CD8-positive, alpha-beta memory T cell (primary cell): ENCODE measurements around the gene GIGYF1. TPM values are rescaled to one million over a fixed set of nuclear protein-coding genes. Genes with fewer than 3 reads are reported as not detected.

Source experiments
- CTCF ChIA-PET: fragments of 350-600 bp; sonication (Branson Sonifier 250); formaldehyde crosslinking; loops from one replicate; lab custom pipeline; 2021; ENCODE audit warnings: antibody characterized with exemption; lab: Charles Lee
- POLR2A ChIA-PET: fragments of 350-600 bp; sonication (Branson Sonifier 250); formaldehyde crosslinking; loops from one replicate; lab custom pipeline; 2021; ENCODE audit warnings: antibody characterized with exemption; lab: Charles Lee
- DNase-seq, 5 donors: peaks; one replicate each; pipeline versions ENCODE4 v3.0.0 to v3.0.0-alpha.2; 2020 to 2022; ENCODE audit warnings: mixed read lengths in 1 of 5
- H3K27ac ChIP-seq: one replicate; pipeline ENCODE4 v1.7.0; 2013; ENCODE audit warnings: low read depth, mild to moderate bottlenecking, low read length, moderate library complexity
- H3K27me3 ChIP-seq: 2 replicates; pipeline ENCODE4 v1.7.0; 2013; ENCODE audit warnings: low read length, mild to moderate bottlenecking; ENCODE audit not compliant: insufficient read depth, poor library complexity, severe bottlenecking
- H3K36me3 ChIP-seq: 2 replicates; pipeline ENCODE4 v1.7.0; 2013; ENCODE audit warnings: mild to moderate bottlenecking, low read length, moderate library complexity; ENCODE audit not compliant: insufficient read depth
- H3K4me1 ChIP-seq: 2 replicates; pipeline ENCODE4 v1.7.0; 2013; ENCODE audit warnings: mild to moderate bottlenecking, low read length, moderate library complexity; ENCODE audit not compliant: insufficient read depth
- H3K4me3 ChIP-seq: 2 replicates; pipeline ENCODE4 v1.7.0; 2013; ENCODE audit warnings: mild to moderate bottlenecking, low read length
- H3K9me3 ChIP-seq: 2 replicates; pipeline ENCODE4 v1.7.0; 2013; ENCODE audit warnings: mild to moderate bottlenecking, low read length
- H3K27ac Mint-ChIP-seq, 8 donors: one replicate each; pipeline ENCODE4 v1.8.0; 2020 to 2021; ENCODE audit warnings: mixed read lengths in 8 of 8, mild to moderate bottlenecking in 6 of 8, inconsistent platforms in 3 of 8, moderate library complexity in 3 of 8
- H3K27me3 Mint-ChIP-seq, 2 donors: one replicate each; pipeline ENCODE4 v1.8.0; 2020 to 2021; ENCODE audit warnings: mixed read lengths in 2 of 2, mild to moderate bottlenecking in 1 of 2, moderate library complexity in 1 of 2
- H3K36me3 Mint-ChIP-seq, 3 donors: one replicate each; pipeline ENCODE4 v1.8.0; 2020 to 2021; ENCODE audit warnings: mixed read lengths in 3 of 3, inconsistent platforms in 1 of 3, mild to moderate bottlenecking in 1 of 3
- H3K4me1 Mint-ChIP-seq, 3 donors: one replicate each; pipeline ENCODE4 v1.8.0; 2020 to 2021; ENCODE audit warnings: mixed read lengths in 3 of 3, inconsistent platforms in 1 of 3, mild to moderate bottlenecking in 1 of 3
- H3K4me3 Mint-ChIP-seq, 7 donors: one replicate each; pipeline ENCODE4 v1.8.0; 2020 to 2021; ENCODE audit warnings: mixed read lengths in 7 of 7, mild to moderate bottlenecking in 6 of 7, moderate library complexity in 4 of 7, inconsistent platforms in 2 of 7
- H3K9me3 Mint-ChIP-seq, 5 donors: one replicate each; pipeline ENCODE4 v1.8.0; 2020 to 2022; ENCODE audit warnings: mixed read lengths in 5 of 5, mild to moderate bottlenecking in 3 of 5, moderate library complexity in 2 of 5, inconsistent platforms in 1 of 5
- polyA plus RNA-seq: library from polyadenylated mRNA; unstranded; fragments of 300-500 nt; fragmentation: Illumina TruSeq; gene quantifications from one replicate; pipeline ENCODE4 v1.2.3, GENCODE V29; 2021
- total RNA-seq, 2 experiments: library from RNA; stranded (reverse); gene quantifications; one replicate each; pipeline ENCODE4 v1.2.3, GENCODE V29; 2021

Gene GIGYF1
- total and polyA plus RNA-seq, 3 experiments from 2014 or later: 3.2 to 54.7 (median 51.4) TPM

DNA sequence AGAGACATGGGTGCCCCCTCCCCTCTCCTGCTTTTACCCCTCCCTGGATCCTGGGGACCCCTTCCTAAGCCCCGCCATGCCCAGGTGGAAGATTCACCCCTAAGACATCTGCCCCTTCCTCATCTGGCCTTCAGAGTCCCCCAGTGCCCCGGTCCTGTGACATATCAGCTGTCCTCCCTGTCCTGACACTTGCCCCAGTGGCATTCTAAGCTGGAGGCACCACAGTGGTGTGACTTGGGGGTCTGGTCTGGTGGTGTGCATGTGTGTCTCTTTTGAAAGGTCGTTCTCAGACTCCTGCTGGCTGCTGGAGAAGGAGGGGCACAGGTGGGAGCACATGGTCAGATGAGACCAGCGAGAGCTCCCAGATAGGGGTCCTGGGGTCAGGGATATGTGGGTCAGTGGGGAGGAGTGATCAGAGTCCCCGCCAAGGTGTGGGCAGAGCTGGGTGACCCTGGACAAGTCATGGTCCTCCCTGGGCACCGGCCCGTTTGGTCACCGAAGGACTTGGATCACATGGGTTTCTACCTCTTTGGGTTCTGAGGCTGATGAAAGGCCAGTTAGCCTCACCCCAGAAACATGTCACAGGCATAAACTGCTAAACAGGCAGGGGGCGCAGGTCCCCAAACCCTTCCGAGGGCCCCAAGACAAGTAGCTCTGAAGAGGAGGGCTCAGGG, 52.1 kb downstream of the GIGYF1 start:
- Histone ChIP-seq H3K9me3 (no peaks in the 10 kb centered on the region), H3K4me3 (no peak overlapping the region), H3K36me3 (no peaks in the 10 kb centered on the region), H3K27ac (peak overlapping the region; percentile 61), H3K4me1 (no peaks in the 10 kb centered on the region), H3K27me3 (no peaks in the 10 kb centered on the region)
- no peaks in the 10 kb centered on the region for H3K4me1 Mint-ChIP-seq
- H3K36me3 Mint-ChIP-seq: no peaks in the 10 kb centered on the region
- H3K27me3 Mint-ChIP-seq: peaks cover 6 to 10% of the 10 kb centered on the region in 2 donors
- DNase-seq: no peak
- no peak overlapping the region for H3K27ac Mint-ChIP-seq
- ChIA-PET CTCF (interaction anchor here (1.0 kb wide), 2 partner anchors 8 to 9 kb away, joined by 3 to 5 read pairs; no protein-coding TSS in a partner anchor), POLR2A (no interaction called here)
- no peak overlapping the region for H3K4me3 Mint-ChIP-seq
- no peaks in the 10 kb centered on the region for H3K9me3 Mint-ChIP-seq

DNA sequence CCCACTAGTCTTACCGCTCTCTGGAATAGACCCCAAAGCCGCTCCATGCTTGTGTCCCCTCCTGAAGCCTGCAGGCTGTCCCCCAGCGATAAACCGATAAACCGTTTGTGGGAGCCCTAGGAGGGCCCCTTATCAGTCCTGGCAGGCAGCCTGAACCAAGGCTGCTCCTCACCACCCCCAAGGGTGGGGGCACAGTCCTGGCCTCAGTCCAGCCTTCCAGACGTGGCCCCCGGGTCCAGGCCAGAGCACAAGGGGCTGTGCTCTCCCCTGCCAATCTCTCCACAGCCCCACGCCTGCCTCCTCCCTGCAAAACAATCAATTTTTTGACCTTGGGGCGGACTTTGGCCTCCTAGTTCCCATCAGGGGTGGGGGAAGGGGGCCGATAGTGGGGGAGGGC, 52.6 kb downstream of the GIGYF1 start, which contains the start of gene TFR2:
Gene TFR2 (minus strand): TSS at position 90 of the 397 bp plus-strand sequence. CDS start 43 bp downstream, at position 47.
- Histone ChIP-seq H3K4me1 (no peaks in the 10 kb centered on the region), H3K4me3 (no peak within 1 kb of the TSS), H3K27ac (peak within 1 kb of the TSS; percentile 73), H3K36me3 (no peaks in the 10 kb centered on the region), H3K27me3 (no peaks in the 10 kb centered on the region), H3K9me3 (no peaks in the 10 kb centered on the region)
- no peak within 1 kb of the TSS for H3K4me3 Mint-ChIP-seq
- POLR2A ChIA-PET: no interaction called here
- H3K27ac Mint-ChIP-seq: no peak within 1 kb of the TSS
- H3K27me3 Mint-ChIP-seq: peaks cover 3 to 13% of the 10 kb centered on the region in 2 donors
- CTCF ChIA-PET: interaction anchor here (1.0 kb wide), 1 partner anchor 9 kb away, joined by 5 read pairs; no protein-coding TSS in a partner anchor
- no peak for DNase-seq
- no peaks in the 10 kb centered on the region for H3K9me3 Mint-ChIP-seq
- H3K36me3 Mint-ChIP-seq: no peaks in the 10 kb centered on the region
- H3K4me1 Mint-ChIP-seq: no peaks in the 10 kb centered on the region

DNA sequence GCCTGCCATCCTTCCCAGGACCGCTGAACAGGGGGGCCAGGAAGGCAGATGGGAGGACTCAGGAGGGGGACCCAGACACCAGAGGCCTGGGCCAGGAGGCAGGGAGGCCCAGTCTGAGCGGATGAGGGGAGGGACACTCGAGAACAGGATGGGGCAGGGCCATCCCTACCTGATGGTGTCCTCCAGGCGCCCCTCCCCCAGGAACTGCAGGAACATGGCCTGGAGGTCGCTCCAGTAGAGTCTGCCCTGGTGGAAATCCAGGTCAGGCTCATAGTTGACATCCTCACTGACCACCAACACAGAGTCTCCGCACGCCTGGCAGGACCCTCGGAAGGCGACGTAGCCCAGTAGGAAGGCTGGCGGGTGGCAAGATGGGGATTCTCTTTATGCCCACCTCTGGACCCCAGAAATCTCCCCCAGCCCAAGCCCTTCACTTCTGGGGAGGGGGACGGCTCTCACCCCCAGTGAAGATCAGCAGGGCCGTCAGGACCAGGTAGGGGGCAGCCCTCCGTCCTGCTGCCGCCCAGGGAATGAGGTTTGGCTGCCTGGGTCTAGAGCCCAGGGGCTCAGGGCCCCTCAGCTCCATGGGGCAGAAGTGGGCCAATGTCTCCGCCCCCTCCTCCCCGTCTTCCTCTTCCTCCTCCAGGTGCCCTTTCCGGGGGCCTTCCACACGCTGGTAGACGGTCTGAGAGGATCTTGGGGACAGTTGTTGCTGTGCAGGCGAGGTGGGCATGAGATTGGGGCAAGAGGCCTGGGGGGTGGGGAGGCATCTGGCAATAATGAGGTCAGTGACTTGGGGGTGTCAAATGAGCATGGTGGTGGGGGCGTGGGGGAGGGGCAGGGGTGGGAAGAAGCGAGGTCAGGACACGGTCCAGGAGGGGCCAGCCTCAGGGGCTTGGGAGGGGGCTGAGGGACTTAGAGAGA, 53.3 kb downstream of the GIGYF1 start:
- POLR2A ChIA-PET: no interaction called here
- no peaks in the 10 kb centered on the region for H3K36me3 Mint-ChIP-seq
- no peak overlapping the region for H3K4me3 Mint-ChIP-seq
- no peaks in the 10 kb centered on the region for H3K4me1 Mint-ChIP-seq
- peaks cover 0 to 11% of the 10 kb centered on the region in 2 donors for H3K27me3 Mint-ChIP-seq
- no peaks in the 10 kb centered on the region for H3K27me3 ChIP-seq
- H3K27ac Mint-ChIP-seq: no peak overlapping the region
- peak overlapping the region; percentile 73 for H3K27ac ChIP-seq
- DNase-seq: no peak
- H3K36me3 ChIP-seq: no peaks in the 10 kb centered on the region
- CTCF ChIA-PET: no interaction called here
- no peaks in the 10 kb centered on the region for H3K9me3 ChIP-seq
- H3K9me3 Mint-ChIP-seq: no peaks in the 10 kb centered on the region
- no peaks in the 10 kb centered on the region for H3K4me1 ChIP-seq
- no peak overlapping the region for H3K4me3 ChIP-seq

DNA sequence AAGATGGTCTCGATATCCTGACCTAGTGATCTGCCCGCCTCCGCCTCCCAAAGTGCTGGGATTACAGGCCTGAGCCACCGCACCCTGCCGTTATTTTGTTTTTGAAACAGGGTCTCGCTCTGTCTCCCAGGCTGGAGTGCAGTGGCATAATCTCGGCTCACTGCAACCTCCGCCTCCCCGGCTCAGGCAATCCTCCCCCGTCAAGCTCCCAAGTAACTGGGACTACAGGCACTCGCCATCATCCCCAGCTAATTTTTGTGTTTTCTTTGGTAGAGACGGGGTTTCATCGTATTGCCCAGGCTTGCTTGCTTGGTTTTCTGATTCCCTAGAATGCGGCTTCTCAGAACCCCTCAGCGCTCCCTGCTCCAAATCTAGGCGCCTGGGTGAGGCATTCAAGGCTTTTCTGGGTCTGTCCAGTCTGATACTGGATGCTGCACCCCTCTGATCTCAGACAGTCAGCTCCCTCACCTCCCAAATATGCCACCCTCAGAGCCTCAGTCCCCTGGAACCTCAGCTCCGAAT, 54.0 kb downstream of the GIGYF1 start:
- H3K27me3 ChIP-seq: no peaks in the 10 kb centered on the region
- Mint-ChIP-seq H3K27me3 (peaks cover 0 to 8% of the 10 kb centered on the region in 2 donors), H3K36me3 (no peaks in the 10 kb centered on the region), H3K27ac (peak overlapping the region in 1 of 8 donors; percentile 33), H3K4me1 (no peaks in the 10 kb centered on the region), H3K4me3 (no peak overlapping the region), H3K9me3 (no peaks in the 10 kb centered on the region)
- H3K9me3 ChIP-seq: no peaks in the 10 kb centered on the region
- DNase-seq: no peak
- no peaks in the 10 kb centered on the region for H3K4me1 ChIP-seq
- POLR2A ChIA-PET: no interaction called here
- CTCF ChIA-PET: no interaction called here
- peak overlapping the region; percentile 73 for H3K27ac ChIP-seq
- no peaks in the 10 kb centered on the region for H3K36me3 ChIP-seq
- H3K4me3 ChIP-seq: no peak overlapping the region

DNA sequence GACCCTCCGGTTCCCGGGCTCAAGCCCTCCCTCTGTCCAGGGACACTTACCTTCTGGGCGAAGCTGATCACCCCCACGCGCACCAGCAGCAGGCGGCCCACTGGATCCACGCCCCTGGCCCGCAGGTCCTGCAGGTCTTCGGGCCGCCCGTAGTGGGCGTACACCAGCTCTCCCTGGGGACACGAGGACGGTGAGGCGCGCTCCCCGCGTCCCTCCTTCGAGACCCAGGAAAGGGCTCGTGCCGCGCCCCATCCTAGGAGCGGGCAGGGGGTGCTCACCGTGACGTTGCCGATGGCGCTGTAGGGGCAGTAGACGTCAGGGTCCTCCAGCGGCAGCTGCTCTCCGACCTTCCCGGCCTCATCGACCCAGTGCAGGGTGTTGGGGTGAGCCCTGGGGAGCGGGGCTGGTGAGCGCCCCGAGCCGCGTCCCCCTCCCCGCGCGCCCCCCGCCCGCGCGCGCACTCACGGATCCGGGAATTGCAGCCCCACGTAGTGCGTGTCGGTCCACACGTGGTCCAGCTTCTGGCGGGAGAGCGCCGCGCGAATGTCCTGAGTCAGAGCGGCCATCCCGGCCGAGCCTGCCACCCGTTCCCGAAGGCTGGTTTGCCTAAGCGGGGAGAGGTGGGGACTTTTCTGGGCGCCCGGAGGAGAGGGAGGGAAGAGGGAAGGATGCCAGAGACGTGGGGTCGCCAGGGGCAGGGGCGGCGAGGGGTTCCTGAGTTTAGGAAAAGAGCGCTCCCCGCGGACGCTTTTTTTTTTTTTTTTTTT, 60.9 kb downstream of the GIGYF1 start:
- Mint-ChIP-seq H3K4me3 (peak overlapping the region; percentile 83 to 94 (median 85)), H3K36me3 (peaks cover 0 to 1% (median 0%) of the 10 kb centered on the region in 3 donors), H3K27ac (peak overlapping the region; percentile 41 to 90 (median 82)), H3K4me1 (peaks cover 14 to 29% (median 25%) of the 10 kb centered on the region in 3 donors), H3K9me3 (peaks cover 0 to 1% (median 0%) of the 10 kb centered on the region in 5 donors), H3K27me3 (peaks cover 2 to 3% of the 10 kb centered on the region in 2 donors)
- Histone ChIP-seq H3K4me1 (peaks cover 6% of the 10 kb centered on the region), H3K9me3 (no peaks in the 10 kb centered on the region), H3K36me3 (no peaks in the 10 kb centered on the region), H3K27ac (no peak overlapping the region), H3K4me3 (peak overlapping the region; percentile 66), H3K27me3 (no peaks in the 10 kb centered on the region)
- POLR2A ChIA-PET: interaction anchor here (0.5 to 1.1 kb wide), 6 partner anchors 21 to 83 kb away, joined by 3 to 8 read pairs (median 4); partner anchors contain the start of genes MOSPD3 and POP7
- CTCF ChIA-PET: interaction anchor here (0.7 to 4.6 kb wide), 27 partner anchors 9 to 562 kb away, joined by 3 to 41 read pairs (median 4); partner anchors contain the start of genes FBXO24, GIGYF1, GNB2 and LRCH4
- DNase-seq: peak; percentile 34 to 75 (median 50)

DNA sequence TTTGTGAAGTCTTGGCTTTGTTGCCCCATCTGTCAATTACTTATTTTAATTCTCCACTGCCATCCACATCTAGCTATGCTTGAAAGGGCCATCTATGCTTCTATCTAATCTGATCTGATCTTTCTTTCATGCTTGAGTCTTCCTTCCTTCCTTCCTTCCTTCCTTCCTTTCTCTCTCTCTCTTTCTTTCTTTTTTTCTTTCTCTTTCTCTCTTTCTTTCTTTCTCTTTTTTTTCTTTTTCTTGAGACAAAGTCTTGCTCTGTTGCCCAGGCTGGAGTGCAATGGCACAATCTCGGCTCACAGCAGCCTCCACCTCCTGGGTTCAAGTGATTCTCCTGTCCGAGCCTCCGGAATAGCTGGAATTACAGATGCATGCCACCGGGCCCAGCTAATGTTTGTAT, 64.0 kb downstream of the GIGYF1 start:
- peaks cover 26 to 52% (median 47%) of the 10 kb centered on the region in 3 donors for H3K4me1 Mint-ChIP-seq
- Histone ChIP-seq H3K27me3 (no peaks in the 10 kb centered on the region), H3K4me1 (peaks cover 22% of the 10 kb centered on the region), H3K4me3 (no peak overlapping the region), H3K27ac (no peak overlapping the region), H3K9me3 (no peaks in the 10 kb centered on the region), H3K36me3 (no peaks in the 10 kb centered on the region)
- peaks cover 0 to 1% (median 0%) of the 10 kb centered on the region in 3 donors for H3K36me3 Mint-ChIP-seq
- peak overlapping the region in 7 of 8 donors; percentile 15 to 66 (median 35) for H3K27ac Mint-ChIP-seq
- H3K27me3 Mint-ChIP-seq: peaks cover 0 to 2% of the 10 kb centered on the region in 2 donors
- POLR2A ChIA-PET: interaction anchor here (1.5 kb wide), 1 partner anchor 18 kb away, joined by 4 read pairs; the partner anchor contains the start of gene MOSPD3
- no peak overlapping the region for H3K4me3 Mint-ChIP-seq
- CTCF ChIA-PET: interaction anchor here (1.4 to 1.7 kb wide), 4 partner anchors 9 to 76 kb away, joined by 3 to 9 read pairs (median 5); partner anchors contain the start of genes MOSPD3 and POP7
- no peak for DNase-seq
- H3K9me3 Mint-ChIP-seq: peaks cover 0 to 1% (median 0%) of the 10 kb centered on the region in 5 donors
